HG03575 (cell line): ENCODE data around the gene CHMP4B.

Experiments used
- ATAC-seq: cut with Tn5 transposase; IDR thresholded peaks from one replicate; pipeline ENCODE4 v1.9.1; 2021; ENCODE audit not compliant: unreplicated experiment, insufficient number of reproducible peaks, low FRiP score; ENCODE audit errors: extremely low read depth

Gene CHMP4B, protein sequence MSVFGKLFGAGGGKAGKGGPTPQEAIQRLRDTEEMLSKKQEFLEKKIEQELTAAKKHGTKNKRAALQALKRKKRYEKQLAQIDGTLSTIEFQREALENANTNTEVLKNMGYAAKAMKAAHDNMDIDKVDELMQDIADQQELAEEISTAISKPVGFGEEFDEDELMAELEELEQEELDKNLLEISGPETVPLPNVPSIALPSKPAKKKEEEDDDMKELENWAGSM

DNA sequence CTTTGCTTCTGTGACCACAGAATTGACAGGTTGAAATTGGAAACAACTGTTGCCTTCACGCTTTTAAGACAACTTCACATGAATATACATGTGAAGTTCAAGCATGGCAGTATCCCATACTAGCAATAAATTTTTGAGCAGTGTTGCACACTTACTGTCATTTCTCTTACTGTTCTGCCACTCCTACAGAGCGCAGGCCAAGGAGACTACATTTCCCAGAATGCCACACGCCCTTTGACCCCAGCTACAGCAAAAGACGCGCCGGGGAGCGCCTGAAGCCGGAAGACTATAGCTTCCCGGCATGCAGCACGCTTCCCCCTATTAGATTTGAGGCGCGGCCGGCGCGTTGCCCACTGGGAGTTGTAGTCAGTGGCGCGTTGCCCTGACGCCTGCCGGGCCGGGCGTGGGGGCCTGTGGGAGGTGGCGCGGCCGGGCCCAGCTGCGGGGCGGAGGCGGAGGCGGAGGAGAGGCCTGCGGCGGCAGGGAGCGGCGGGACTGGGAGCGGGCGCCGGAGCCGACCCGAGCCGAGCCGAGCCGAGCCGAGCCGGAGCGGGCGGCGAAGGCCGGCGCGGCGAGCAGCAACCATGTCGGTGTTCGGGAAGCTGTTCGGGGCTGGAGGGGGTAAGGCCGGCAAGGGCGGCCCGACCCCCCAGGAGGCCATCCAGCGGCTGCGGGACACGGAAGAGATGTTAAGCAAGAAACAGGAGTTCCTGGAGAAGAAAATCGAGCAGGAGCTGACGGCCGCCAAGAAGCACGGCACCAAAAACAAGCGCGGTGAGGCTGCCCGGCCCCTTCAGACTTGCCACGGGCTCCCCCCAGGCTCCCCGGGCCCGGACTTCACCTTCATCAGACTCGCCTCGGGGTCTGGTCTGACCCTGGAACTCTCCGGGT lies at the start of gene CHMP4B:
Gene CHMP4B (plus strand): TSS at position 464 of the 891 bp plus-strand sequence. CDS start 121 bp downstream, at position 585.
- ATAC-seq: peak; percentile 81

DNA sequence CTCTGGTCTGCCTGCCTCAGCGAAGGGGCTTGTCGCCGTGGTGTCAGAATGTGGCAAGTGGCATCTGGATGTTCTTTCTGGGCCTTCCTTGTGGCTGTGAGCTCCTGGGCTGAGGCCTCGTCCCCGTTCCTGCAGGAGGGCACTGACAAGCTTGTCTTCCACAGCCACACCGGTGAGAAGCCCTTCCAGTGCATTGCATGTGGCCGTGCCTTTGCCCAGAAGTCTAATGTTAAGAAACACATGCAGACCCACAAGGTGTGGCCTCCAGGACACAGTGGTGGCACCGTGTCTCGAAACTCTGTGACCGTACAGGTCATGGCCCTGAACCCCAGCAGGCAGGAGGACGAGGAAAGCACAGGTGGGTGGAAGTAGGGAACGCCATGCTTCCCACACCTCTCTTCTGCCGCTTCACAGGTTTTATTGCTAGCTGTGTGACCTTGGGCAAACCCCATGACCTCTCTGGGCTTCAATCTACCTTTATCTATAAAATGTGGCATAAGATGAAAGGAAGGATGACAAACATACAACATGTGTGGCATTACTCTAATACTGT lies 49.4 kb upstream of the CHMP4B start:
- ATAC-seq: no peak

DNA sequence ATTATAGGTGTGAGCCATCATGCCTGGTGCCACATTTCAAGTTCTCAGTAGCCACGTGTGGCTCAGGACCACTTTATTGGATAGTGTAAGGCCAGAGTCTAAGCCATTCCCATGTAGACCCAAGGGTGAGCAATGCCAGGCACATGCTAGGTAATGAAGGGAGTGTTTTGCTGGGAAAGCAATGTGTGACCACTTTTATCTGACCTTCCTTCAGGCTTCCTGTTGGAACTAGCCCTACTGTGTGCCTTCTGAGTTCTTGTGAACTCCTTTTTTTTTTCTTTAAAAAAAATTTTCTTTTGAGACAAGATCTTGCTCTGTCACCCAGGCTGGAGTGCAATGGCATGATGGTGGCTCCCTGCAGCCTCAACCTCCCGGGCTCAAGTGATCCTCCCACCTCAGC lies 46.0 kb upstream of the CHMP4B start:
- no peak for ATAC-seq

- ATAC-seq: no peak
Observed at GRCh38 chr20:33765592-33765991, 45.6 kb upstream of the CHMP4B start.

DNA sequence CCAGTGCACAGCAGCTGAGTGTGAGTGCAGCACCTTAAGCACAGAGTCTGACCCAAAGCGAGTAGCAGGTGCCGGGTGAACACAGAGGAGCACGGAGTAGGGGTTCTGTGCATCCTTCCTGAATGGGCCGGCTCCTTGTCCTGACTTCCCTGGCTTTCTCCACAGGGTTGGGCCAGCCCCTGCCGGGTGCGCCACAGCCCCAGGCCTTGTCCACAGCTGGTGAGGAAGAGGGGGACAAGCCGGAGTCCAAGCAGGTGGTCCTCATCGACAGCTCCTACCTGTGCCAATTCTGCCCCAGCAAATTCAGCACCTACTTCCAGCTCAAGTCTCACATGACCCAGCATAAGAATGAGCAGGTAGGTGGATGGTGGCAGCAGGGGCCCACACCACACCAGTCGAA lies 44.5 kb upstream of the CHMP4B start:
- no peak for ATAC-seq

- no peak for ATAC-seq
Observed at GRCh38 chr20:33767777-33768138, 43.4 kb upstream of the CHMP4B start.

- ATAC-seq: no peak
Observed at GRCh38 chr20:33769043-33769442, 42.1 kb upstream of the CHMP4B start.

DNA sequence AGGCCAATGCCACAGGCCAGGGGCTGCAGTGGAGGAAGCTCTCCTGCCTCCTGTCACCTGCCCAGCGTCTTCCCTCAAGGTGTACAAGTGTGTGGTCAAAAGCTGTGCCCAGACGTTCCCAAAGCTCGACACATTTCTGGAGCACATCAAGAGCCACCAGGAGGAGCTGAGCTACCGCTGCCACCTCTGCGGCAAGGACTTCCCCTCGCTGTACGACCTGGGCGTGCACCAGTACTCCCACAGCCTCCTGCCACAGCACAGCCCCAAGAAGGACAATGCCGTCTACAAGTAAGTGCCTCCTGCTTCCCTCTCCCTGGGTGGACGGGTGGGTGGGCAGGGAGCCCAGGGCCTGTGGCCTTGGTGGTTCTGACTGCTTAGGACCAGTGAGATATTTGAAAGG lies 41.1 kb upstream of the CHMP4B start:
- no peak for ATAC-seq

GRCh38 chr20:33771938-33772337 lies 39.2 kb upstream of the CHMP4B start:
- ATAC-seq: no peak

DNA sequence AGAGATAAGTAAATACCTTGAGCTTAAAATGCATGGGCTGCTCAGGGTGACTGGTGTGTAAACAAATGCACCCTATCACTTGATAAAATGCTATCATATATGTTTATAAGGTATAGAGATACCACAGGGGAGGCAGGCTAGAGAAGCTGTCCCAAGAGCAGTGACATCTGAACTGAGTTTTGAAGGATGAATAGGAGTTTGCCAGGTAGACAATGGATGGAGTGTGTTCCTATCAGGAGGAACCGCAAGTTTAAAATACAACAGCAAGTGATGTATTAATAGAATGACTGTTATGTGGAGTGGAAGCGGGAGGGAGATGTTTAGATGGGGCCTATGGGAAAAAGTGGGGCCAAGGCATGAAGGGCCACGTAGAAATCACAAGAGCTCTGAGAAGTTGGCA lies 38.7 kb upstream of the CHMP4B start:
- ATAC-seq: no peak

DNA sequence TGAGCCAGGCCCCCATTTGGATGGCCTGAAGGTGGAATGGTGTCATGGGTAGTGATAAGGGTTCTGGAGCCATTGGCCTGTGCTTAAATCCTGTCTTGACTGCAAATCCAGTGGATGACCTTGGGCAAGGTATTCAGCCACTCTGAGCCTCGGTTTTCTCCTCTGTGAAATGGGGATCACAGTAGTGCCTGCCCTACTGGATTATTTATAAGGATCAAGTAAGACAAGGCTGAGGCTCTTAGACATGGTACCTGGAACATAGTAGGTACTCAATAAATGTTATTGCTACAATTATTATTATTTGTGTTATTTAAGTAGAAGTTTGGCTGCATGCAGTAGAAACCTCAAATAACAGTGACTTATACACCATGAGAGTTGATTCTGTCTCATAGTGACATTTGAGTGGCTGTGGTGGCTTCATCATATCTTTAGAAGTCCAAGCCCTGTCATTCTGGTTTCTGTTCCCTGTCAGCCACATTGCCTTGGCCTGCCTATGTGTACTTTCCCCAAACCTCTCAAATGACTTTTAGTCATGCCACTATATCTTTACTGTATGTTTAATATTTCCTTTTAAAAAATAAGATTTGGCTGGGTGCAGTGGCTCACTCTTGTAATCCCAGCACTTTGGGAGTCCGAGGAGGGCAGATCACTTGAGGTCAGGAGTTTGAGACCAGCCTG lies 37.6 kb upstream of the CHMP4B start:
- no peak for ATAC-seq

- ATAC-seq: no peak
Observed at GRCh38 chr20:33777816-33778215, 33.3 kb upstream of the CHMP4B start.

DNA sequence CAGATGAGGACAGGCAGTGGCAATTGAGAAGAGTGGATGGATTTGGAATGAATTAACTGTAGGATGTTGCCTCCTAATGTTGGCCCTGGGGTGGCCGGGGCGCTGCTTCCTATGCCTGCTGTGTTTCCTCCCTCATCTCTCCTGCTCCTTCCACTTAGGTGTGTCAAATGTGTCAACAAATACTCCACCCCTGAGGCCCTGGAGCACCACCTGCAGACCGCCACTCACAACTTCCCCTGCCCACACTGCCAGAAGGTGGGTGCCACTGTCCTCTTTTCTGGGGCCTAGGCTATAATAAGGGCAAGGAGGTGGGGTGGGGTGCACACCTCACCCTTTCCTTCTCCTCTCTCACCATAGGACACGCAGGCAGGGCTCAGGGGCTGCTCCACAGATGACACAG lies 30.0 kb upstream of the CHMP4B start:
- no peak for ATAC-seq

- no peak for ATAC-seq
Observed at GRCh38 chr20:33781945-33782344, 29.2 kb upstream of the CHMP4B start.

GRCh38 chr20:33783256-33783655 lies 27.9 kb upstream of the CHMP4B start:
- no peak for ATAC-seq

- ATAC-seq: no peak
Observed at GRCh38 chr20:33783818-33784217, 27.3 kb upstream of the CHMP4B start.

GRCh38 chr20:33784225-33784624 lies 26.9 kb upstream of the CHMP4B start:
- no peak for ATAC-seq

- no peak for ATAC-seq
Observed at GRCh38 chr20:33785503-33785902, 25.6 kb upstream of the CHMP4B start.

- no peak for ATAC-seq
Observed at GRCh38 chr20:33787253-33787891, 23.8 kb upstream of the CHMP4B start.
